GM12864 (cell line): ENCODE measurements around the gene NLGN2.

Experiments used
- DNase-seq: peaks from one replicate; pipeline ENCODE4 v3.0.0-alpha.2; 2011; ENCODE audit warnings: low read depth
- H3K4me3 ChIP-seq: 2 replicates; pipeline ENCODE4 v1.5.1; 2011; ENCODE audit warnings: mild to moderate bottlenecking, low read depth, low read length, control low read depth
- TF ChIP-seq, protein P1 (sequence below): IDR thresholded peaks from 2 replicates; pipeline ENCODE4 v1.5.1; 2011; ENCODE audit warnings: low read depth, mild to moderate bottlenecking, moderate library complexity, low read length, control low read depth, inconsistent platforms; ENCODE audit errors: missing control alignments

Gene NLGN2

DNA sequence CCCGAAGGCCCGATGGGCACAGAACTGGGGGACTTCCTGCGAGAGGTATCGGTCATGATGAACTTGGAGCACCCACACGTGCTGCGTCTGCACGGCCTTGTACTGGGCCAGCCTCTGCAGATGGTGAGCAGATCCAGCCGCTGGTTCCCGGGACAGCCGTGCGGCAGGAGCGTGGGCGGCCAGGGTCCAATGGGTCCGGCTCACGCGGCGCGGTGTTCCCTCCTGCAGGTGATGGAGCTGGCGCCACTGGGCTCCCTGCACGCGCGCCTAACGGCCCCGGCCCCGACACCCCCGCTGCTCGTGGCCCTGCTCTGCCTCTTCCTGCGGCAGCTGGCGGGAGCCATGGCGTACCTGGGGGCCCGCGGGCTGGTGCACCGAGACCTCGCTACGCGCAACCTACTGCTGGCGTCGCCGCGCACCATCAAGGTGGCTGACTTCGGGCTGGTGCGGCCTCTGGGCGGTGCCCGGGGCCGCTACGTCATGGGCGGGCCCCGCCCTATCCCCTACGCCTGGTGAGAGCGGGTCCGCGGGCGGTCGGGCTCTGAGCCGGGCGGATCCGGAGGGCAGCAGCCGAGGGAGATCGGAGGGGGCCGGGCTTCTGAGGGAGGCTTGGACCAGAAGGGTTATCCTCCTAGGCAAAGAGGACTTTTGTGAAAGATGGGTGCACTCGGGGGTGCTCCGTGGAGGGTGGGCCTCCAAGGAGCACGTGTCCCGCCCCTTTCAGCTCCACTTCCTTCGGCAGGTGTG, 23.7 kb upstream of the NLGN2 start:
- no peak for DNase-seq
- H3K4me3 ChIP-seq = peak overlapping the region; percentile 58
- TF ChIP-seq, protein P1, sequence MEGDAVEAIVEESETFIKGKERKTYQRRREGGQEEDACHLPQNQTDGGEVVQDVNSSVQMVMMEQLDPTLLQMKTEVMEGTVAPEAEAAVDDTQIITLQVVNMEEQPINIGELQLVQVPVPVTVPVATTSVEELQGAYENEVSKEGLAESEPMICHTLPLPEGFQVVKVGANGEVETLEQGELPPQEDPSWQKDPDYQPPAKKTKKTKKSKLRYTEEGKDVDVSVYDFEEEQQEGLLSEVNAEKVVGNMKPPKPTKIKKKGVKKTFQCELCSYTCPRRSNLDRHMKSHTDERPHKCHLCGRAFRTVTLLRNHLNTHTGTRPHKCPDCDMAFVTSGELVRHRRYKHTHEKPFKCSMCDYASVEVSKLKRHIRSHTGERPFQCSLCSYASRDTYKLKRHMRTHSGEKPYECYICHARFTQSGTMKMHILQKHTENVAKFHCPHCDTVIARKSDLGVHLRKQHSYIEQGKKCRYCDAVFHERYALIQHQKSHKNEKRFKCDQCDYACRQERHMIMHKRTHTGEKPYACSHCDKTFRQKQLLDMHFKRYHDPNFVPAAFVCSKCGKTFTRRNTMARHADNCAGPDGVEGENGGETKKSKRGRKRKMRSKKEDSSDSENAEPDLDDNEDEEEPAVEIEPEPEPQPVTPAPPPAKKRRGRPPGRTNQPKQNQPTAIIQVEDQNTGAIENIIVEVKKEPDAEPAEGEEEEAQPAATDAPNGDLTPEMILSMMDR = no peak

DNA sequence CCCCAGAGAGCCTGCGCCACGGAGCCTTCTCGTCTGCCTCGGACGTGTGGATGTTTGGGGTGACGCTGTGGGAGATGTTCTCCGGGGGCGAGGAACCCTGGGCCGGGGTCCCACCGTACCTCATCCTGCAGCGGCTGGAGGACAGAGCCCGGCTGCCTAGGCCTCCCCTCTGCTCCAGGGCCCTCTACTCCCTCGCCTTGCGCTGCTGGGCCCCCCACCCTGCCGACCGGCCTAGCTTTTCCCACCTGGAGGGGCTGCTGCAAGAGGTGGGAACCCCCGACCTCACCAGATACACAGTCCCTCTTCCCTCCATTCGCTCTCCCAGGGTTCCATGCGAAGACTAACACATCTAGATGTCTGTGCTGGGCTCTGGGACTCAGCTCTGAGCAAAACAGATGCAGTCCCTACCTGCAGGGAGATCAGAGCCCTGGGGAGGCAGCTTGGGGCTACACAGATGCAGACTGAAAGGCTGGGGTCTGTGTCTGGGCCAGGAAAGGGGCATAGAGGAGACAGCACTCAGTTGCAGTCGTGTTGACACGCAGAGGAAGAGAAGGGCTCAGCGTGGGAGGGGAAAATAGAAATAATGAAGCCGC, 23.1 kb upstream of the NLGN2 start:
- peak overlapping the region; percentile 58 for H3K4me3 ChIP-seq
- TF ChIP-seq, protein P1 = no peak
- no peak for DNase-seq

DNA sequence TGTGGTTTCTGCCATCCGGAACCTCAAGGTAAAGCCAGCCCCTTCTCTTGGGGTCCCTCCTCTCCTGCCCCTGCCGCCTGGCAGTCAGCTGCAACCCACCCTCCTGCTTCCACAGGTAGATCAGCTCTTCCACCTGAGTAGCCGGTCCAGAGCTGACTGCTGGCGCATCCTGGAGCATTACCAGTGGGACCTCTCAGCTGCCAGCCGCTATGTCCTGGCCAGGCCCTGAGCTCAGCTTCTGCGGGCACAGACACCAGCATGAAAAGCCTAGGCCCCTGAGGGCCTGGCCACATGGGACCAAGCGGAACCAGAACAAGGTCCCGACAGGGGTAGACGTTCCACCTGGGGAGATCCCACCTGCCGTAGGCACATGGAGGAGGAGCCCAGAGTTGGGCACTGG, 18.8 kb upstream of the NLGN2 start:
- no peak overlapping the region for H3K4me3 ChIP-seq
- DNase-seq = no peak
- TF ChIP-seq, protein P1 = no peak

DNA sequence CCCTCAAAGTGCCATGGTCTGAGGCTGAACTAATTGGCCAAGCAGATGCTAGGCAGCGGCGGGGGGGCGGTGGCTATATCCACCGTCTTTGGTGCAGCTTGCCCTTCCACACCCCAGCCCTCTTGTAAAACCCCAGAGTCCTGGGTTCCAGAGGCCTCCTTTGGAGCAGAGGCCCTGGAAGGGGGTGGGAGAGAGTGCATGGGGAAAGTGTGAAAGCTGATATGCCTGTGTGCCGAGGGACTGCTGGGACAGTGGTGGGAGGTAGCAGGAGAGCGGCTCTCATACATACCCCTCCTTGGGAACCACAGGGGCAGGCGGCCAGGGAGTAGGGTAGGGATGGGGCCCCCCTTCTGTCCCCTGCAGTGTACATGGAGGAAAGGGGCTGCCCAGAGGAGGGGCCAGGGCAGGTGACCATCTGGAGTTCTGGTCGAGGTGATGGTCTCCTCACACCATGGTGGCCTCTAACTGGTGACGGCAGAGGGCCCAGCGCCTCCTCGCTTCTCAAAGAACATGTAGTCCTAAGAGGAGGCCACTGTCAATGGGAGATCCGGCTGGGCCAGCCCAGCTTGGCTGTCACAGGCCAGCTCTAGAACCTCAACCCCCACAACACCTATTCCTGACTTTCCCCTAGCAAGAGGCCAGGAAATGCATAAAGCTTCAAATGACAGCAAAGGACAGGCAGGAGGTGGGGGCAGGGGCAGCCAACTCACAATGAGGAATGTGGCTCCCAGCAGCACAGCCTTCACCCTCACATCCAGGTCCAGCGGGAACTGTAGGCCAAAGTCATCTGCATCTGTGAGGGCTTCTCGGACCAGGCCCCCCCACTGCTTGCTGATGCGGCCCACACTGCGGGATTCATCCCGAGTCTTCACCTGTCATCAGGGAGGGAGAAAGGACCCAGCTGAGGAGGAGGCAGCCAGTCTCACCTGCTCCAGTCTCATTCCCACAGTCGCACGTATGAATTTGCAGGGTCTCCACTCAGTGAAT, 17.4 kb upstream of the NLGN2 start:
- DNase-seq = no peak
- TF ChIP-seq, protein P1 = no peak
- no peak overlapping the region for H3K4me3 ChIP-seq

DNA sequence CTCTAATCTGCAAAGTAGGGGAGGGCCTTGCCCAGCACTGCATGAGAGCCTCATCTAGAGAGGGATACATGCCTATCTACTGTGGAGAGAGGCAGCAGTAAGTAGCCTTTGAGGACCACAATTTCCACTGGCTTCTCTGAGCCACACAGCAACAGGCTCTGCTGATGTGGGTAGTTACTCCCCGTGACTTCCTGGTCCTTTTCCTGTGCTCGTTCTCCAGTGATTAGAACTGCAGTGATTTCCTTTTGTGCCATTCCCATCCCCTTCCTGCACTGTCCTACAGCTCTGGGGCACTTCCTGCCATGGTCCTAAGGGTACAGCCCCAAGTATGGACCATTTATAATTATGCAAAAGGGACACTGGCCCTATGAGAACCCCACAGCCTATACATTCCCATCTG, 16.3 kb upstream of the NLGN2 start:
- TF ChIP-seq, protein P1 = no peak
- no peak for DNase-seq
- no peak overlapping the region for H3K4me3 ChIP-seq

DNA sequence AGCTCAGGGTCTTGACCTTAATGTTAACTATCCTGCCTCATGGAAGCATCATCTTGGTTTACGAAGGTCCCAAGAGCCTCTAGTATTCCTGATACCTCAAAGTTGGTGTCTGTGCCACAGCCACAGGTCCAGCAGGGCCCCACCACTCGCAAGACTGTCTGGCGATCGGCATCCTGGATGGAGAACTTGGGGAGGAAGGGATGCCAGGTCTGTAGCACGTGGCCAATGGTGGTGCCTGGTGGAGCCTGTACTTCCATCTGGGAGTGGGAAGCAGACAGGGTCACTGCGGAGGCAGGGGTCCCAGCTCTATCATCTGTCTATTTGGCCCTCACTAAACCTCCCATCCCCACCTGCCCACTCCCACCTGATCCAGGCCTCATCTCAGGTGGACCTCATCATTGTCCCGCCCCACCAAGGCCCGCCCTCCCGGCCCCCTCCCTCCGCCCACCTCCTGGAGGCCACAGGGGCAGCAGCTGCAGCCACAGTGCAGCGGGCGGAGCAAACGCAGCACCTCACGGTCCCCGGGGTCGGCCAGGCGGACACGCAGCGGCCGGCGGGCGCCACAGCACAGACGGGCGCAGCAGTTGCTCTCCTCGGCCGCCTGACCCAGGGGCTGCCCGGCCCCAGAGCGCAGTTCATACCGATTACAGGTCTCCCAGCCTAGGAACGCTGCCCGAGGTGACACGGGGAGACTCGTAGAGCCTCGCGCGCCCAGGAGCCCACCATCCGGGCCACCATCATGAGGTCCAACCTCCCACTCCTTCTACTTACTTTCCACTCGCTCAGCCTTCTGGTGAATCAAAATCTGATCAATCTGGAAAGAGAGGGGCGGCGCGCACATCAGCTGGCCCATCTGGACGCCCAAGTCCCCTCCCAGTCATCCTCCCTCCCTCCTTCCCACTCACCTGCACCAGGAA, 14.7 kb upstream of the NLGN2 start:
- H3K4me3 ChIP-seq = peak overlapping the region; percentile 77
- TF ChIP-seq, protein P1 = no peak
- no peak for DNase-seq
